NK-92 (cell line): ENCODE results near the gene GSN.

ENCODE experiments used
- DNase-seq: peaks from one replicate; lab custom pipeline; 2025; ENCODE audit not compliant: unreplicated experiment; lab: John Stamatoyannopoulos, UW

Gene GSN

GRCh38 chr9:121350036-121350435 is 82.1 kb downstream of the GSN start:
- no peak for DNase-seq

- DNase-seq, result no peak
Observed at GRCh38 chr9:121350993-121351561, 83.1 kb downstream of the GSN start.

DNA sequence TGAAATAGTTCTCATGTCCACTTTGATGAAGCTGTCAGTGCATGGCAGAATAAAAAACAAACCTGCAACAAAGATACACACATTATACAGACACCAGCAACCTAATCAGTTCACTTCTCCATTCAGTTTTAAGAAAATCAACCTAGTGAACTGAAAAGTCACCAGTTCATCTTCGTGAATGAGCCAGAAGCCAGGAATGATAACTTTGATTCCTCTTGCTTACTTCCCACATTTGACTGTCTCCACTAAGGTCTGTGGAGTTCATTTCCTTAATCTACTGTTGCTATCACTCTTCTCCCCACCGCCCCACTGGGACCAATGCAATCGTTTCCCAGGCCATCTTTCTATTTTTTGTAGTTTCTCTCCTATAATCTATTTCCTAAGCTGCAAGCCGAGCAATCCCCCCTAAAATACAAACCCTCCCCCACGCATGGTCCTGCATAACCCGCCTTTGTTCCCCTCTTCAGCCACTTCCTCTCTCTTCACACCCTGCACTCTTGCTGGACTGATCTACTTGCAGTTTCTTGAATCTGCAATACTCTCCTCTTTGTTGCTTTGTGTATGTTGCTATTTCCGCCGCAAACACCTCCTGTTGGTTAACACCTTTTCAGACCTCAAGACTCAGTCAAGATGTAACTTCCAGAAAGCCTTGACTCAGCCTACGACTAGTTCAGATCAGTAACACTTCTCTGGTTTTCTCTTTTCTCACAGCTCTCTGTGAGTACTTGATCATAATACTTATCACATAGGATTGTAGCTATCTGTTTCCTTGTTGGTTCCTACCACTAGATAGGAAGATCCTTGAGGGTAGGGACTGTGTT is 85.5 kb downstream of the GSN start:
- no peak for DNase-seq

GRCh38 chr9:121354141-121354540 is 86.2 kb downstream of the GSN start:
- no peak for DNase-seq

GRCh38 chr9:121354762-121355161 is 86.8 kb downstream of the GSN start:
- no peak for DNase-seq

GRCh38 chr9:121357011-121357410 is 89.0 kb downstream of the GSN start:
- DNase-seq, result no peak

GRCh38 chr9:121358751-121359150 is 90.8 kb downstream of the GSN start:
- no peak for DNase-seq

DNA sequence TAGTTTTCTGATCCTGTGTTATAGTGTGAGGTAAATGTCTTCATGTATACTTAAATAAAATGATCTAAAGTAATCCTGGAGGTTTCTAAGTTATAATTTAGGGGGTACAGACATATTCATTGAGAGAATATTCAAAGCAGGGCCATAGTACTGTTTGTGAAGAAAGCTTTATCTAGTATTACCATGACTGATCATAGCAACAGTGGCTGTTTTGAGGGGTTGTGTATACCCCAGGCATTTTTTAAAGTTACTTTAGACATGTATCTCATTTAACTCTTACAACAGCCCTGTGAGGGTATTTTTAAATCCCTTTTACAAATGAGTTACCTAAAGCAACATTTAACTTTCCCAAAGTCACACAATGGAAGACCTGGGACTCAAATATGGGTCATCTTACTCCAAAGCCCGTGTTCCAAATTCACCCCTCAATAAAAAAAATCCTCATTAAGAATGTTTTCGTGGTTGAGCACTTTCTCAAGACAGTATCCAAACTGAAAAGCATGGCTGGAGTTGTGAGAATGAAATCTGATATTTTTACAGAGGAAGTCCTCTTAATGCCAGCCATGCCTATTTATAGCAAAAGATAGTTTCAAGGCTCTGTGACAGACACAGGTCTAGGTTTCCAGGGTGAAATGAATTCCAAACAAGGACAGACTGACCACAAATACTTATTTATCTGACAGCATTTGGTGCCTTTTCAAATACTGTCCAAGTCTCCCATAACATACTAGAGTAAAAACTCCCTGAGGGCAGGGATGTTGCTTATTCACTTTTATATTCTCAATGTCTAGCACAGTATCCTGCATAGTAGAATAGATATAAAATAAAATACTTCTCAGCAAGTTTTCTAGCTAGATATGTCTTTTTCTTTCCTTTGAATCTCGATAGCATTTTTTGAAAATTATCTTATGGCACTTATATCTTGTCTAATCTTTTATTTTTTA is 91.7 kb downstream of the GSN start:
- no peak for DNase-seq

GRCh38 chr9:121360601-121361374 is 92.8 kb downstream of the GSN start:
- DNase-seq, result no peak

DNA sequence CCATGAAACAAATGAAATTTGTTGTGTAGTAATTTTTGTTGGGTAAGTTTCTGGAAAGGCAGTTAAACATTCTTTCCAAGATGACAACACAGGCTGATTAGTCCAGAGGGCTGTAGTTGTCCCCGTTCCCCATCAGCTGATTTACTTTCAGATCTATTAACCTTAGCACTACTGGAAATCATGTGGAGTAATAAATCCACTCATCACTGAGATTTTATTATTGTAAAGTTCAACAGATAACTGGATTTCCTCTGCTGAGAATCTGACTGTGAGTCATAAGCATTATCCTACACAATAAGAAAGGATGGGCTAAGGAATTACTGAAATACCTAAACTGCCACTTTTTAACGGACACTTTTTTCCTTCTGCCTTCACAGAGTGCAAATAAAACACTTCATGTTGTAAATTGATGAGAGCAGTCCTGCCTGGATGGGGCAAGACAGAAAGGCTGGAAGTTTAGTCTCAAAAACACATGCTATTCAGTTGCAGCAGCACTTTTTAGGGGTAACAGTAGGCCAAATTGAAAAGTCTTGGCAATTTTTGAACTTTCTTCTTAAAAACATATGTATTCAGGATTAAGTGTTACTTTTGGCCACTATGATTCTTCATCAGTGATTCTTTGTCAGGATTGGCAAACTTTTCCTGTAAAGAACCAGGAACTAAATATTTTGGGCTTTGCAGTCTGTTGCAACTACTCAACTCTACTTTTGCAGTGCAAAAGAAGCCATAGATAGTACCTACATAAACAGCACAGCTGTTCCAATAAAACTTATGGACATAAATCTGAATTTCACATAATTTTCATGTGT is 95.1 kb downstream of the GSN start:
- no peak for DNase-seq

GRCh38 chr9:121363622-121363961 is 95.6 kb downstream of the GSN start:
- no peak for DNase-seq

- no peak for DNase-seq
Observed at GRCh38 chr9:121364077-121364476, 96.1 kb downstream of the GSN start.

DNA sequence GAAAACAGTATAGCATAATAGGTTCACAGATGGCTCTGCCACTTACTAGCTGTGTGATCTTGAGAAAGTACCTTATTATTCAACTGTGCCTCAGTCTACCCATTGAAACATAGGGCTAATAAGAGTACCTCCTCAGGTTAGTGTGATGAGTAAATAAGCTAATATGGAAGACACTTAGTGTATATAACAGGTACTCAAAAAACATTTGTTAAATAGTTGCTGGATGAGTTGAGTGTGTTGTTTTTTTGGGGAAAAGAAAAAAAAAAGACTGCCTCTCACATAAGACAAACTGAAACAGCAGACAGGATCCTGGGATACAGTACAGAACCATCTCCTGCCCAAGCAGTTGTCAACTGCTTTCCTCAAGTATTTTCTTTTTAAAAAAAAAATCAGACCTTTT is 96.9 kb downstream of the GSN start:
- no peak for DNase-seq

DNA sequence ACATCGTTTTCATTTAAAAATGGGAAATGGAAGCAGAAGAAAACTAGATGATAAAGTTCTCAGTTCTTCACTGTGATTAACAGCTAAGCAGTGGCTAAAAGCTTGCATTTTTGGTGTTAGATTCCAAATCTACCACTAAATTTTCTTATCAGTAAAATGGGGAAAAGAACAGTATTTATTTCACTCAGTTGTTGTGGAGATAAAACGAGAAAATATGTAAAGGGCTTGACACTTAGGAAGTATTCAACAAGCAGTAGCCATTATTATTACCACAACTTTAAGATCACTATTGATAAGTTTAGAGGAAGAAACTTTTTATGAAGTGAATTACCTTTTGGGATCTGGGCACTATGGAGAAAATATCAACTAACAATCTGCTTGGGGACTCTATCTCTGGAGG is 97.6 kb downstream of the GSN start:
- no peak for DNase-seq

DNA sequence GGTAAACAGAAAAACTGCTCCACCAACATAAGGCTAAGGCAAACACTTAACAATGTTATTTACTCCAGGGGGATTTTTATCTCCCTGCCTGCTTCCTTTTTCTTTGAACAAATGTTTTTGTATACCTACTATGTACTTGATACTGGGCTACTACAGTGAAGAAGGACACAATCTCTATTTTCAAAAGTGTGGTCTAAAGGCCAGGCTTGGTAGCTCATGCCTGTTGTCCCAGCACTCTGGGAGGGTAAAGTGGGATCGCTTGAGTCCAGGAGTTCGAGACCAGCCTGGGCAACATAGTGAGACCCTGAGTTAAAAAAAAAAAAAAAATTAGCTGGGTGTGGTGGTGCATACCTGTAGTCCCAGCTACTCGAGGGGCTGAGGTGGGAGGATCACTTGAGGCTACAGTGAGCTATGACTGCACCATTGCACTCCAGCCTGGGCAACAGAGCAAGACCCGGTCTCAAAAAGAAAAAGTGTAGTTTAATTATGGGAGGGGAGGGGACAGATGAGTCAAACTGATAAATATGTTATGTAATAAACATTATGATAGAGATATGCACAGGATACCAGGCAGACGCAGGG is 98.7 kb downstream of the GSN start:
- DNase-seq, result no peak

GRCh38 chr9:121367306-121368137 is 99.6 kb downstream of the GSN start:
- DNase-seq, result no peak

GRCh38 chr9:121368138-121368522 is 100.2 kb downstream of the GSN start:
- DNase-seq, result no peak

- DNase-seq, result no peak
Observed at GRCh38 chr9:121368745-121369144, 100.8 kb downstream of the GSN start.
